GM18873 (cell line): ENCODE results near the gene ACTR1B.
"Not testable (repeated sequence)": the region's sequence is repeated elsewhere in the genome, so short reads cannot be mapped to it uniquely, and the experiment has no call there.

Experiments
- ATAC-seq: cut with Tn5 transposase; IDR thresholded peaks from one replicate; pipeline ENCODE4 v1.9.1; 2021; ENCODE audit warnings: mild to moderate bottlenecking, moderate library complexity, moderate number of reproducible peaks; ENCODE audit not compliant: unreplicated experiment, low FRiP score

ACTR1B gene

DNA sequence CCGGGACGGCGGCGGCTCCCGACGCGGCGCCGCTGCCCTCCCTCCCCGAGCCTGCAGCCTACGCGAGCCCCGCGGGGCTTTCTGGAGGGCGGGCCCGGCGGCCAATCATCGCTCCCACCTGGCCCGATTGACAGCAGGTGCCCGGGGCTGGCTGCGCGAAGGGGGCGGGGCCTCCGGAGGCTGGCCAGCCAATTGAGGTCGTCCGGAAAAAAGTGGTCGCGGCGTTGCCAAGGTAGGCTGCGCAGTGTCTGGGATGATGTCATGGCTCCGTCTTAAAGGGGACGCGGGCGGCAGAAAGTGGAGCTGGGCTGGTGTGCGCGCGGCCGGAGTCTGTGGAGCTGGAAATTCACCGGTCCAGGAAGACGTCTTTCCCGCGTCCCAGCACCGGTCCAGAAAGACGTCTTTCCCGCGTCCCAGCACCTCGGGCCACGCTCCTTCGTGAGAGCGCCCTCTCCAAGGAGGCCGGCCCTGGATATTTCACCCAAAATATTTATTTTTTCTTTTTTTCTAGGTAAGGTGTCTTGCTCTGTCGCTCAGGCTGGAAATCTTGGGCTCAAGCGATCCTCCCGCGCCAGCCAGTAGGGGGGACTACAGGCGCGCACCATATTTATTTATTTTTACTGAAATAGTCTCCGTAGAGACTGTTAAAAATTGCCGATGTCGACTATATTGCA lies at the start of gene ACTR1B:
Gene ACTR1B, minus strand, starts transcription at position 83 of the 674 bp plus-strand sequence. CDS start 154 bp downstream, outside the sequence.
- ATAC-seq: peak; percentile 93

- no peak for ATAC-seq
Measured at GRCh38 chr2:97712693-97713295, 49.0 kb upstream of the ACTR1B start.

DNA sequence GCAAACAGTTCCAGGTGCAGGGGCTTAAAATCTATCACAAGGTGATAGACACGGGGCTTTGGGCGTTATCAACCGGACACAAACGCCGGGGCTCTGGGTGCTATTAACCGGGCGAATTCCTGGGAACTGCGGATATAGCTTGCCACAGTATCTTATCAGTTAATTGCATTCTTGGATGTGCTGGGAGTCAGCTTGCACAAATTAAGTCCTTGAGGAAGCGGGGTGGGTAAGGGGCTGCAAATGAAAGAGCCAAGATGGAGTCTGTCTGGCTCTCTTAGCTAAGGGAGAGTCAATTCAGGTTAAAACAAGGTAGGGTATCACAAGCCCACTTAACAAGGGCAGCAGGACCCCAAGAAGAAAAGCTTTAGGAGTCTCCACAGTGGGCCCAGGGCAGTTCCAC lies 48.3 kb upstream of the ACTR1B start:
- not testable (repeated sequence) for ATAC-seq

GRCh38 chr2:97711394-97711711 lies 47.5 kb upstream of the ACTR1B start:
- ATAC-seq: no peak

- no peak for ATAC-seq
Measured at GRCh38 chr2:97708608-97709007, 44.8 kb upstream of the ACTR1B start.

- no peak for ATAC-seq
Measured at GRCh38 chr2:97708048-97708380, 44.2 kb upstream of the ACTR1B start.

DNA sequence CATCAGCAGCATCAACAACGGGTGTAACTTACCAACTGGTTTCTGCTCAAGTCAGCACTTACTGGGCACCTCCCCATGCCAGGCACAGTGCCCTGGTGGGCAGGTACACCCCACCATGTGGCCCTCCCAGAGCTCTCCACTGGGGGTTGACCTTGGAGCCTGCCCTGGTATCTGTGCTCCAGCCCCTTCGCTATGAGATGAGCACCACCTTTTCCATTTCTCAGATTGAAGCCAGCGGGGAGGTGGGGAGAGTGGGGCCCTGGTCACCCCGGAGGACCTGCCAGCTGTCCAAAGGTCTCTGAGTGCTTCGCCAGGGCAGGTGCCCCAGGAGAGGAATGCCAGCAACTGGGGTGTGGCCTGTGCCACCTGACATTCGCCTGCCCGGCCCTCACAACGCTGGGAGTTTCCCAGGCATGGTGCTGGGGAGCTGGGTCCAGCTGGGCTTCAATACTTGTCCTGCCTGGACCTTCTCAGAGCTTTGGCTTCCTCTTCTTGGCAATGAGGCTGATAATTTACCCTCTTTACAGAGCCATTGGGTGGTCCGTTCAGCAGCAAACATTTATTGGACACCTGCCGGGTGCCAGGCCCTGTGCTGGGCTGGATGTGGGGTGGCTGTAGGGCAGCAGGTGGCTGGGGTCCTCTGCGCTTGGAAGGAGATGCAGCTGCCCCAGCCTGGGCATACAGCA lies 43.7 kb upstream of the ACTR1B start:
- no peak for ATAC-seq

DNA sequence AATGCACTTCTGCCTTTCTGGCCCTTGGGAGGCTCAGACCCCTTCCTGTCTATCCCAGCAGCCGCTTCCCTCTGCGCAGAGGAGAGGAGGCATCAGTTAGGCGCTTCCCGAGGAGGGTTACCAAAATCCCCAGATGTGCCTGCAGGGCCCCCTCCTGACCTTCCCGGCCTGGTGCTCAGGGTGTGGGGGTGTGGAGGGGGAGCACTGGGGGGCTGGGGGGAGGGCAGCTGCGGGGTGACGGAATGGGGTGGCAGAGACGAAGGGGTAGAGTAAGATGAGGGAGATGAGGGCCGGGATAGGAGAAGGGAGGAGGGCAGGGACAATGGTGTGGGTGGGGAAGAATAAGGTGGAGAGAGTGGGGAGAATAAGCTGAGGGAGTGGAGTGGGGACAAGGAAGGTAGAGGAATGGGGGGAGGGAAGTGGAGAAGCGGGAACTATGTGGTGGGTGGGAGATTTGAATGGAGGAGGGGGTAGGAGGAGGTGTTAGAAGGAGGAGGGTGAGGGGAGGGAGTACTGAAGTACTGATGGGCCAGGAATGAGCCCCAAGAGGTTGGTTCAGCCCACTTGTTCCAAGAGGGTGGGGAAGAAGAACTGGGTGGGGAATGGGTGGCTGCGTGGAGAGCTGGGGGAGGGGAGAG lies 43.0 kb upstream of the ACTR1B start:
- no peak for ATAC-seq

DNA sequence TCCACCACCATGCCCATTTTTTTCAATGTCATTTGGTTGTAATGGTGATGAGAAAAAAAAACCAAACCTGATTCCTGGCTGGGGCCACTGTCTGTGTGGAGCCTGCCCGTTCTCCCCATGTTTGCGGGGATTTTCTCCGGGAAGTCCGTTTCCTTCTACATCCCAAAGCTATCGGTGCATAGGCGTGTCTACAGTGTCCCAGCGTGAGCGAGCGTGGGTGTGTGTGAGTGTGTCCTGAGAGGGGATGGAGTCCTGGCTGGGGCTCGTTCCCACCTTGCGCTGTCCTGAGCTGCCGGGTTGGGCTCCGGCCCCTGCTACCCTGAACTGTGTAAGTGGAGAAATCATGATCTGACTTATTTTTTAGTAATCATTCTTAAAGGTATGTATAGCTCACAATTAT lies 42.3 kb upstream of the ACTR1B start:
- no peak for ATAC-seq

GRCh38 chr2:97704989-97705388 lies 41.1 kb upstream of the ACTR1B start:
- no peak for ATAC-seq

DNA sequence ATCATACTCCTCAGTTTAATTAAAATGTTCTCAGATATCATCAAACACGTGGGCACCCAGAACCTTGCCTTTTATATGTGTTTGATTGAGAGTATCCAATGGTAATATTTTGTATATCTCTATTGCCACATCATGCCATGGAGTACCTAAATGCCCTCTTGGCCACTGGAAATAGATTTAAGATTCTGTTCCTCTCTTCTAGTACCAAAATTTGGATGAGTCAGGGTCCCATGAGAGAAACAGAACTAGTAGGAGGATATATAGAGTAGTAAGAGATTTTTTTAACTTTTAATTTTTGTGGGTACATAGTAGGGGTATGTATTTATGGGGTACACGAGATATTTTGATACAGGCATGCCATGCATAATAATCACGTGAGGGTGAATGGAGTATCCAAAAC lies 39.9 kb upstream of the ACTR1B start:
- no peak for ATAC-seq

- ATAC-seq: no peak
Measured at GRCh38 chr2:97702731-97703470, 39.1 kb upstream of the ACTR1B start.

DNA sequence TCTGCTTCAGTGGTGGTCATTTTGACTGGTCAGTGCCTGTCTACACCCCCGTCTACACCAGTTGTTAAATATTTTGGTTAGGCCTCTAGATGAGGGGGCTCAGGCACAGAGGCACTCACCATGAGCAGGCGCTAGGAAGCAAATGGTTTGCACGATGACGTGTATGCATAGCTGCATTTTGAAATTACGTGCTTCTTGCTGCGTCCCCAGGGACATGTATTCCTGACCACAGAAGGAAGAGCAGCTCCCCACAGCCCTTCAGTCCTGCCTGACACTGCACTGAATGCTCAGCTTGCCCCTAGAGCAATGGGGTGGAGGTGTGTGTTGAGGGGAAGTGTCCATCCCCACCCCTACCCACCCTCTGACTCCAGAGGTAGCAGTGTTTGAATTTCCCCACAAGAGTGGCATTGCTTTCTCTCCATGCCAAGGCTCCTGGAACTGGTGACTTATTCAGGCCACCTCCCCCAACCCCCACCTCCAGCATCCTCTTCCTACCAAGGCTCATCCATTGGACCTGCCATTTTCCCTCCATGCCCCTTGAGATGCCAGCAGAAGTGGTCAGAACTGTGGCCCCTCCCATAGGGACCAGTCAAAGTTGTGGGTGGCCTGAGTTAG lies 38.1 kb upstream of the ACTR1B start:
- no peak for ATAC-seq

GRCh38 chr2:97701186-97701585 lies 37.3 kb upstream of the ACTR1B start:
- no peak for ATAC-seq

- ATAC-seq: no peak
Measured at GRCh38 chr2:97699765-97700444, 36.1 kb upstream of the ACTR1B start.

- no peak for ATAC-seq
Measured at GRCh38 chr2:97698530-97698929, 34.7 kb upstream of the ACTR1B start.

- ATAC-seq: no peak
Measured at GRCh38 chr2:97697252-97698235, 33.7 kb upstream of the ACTR1B start.

GRCh38 chr2:97695744-97696143 lies 31.9 kb upstream of the ACTR1B start:
- no peak for ATAC-seq

- ATAC-seq: no peak
Measured at GRCh38 chr2:97693476-97693875, 29.6 kb upstream of the ACTR1B start.
